Stimulated activated CD4-positive, alpha-beta T cell treated with anti-CD3 and anti-CD28 coated beads, Interleukin-1b, Interleukin-23, amount 100 ng/mL, for 4 hours (primary cell): ENCODE measurements around the gene TMCC1.

ENCODE experiments used
- DNase-seq, 2 donors: peaks; one replicate each; pipeline ENCODE4 v3.0.0-alpha.2; 2020; ENCODE audit warnings: low read depth in 2 of 2

Gene TMCC1

GRCh38 chr3:129623447-129624118 is 269.9 kb downstream of the TMCC1 start:
- no peak for DNase-seq

- no peak for DNase-seq
These were observed 270.6 kb downstream of the TMCC1 start for GRCh38 chr3:129622933-129623332.

DNA sequence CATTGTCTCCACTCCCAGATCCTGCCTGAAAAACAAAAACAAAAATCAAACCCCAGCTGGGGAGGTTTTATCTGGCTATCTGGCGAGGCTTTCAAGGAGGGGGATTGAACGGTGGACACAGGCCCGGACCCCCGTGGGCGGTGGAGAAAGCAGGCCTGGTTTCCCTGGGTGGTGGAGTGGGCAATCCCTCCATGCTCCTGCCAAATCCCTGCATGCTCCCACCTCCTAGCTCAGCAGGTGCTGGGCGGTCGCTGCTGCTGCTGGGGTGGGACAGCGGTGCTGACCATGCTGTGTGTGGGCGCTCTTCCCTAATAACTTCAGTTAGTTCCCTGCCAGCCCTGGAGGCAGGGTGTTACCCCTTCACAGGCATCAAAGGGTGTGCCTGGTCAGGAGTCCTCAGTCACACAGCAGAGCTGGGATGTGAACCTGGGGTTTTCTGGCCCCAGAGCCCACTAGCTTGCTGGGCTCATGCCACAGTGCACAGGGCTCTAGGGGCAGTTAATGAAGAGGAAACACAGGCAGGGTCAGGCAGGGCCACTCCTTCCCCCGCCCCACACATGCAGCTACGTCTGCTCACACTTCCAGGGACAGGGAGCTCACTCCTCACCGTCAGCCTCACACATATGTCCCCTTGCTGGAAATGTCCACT is 271.2 kb downstream of the TMCC1 start:
- DNase-seq: no peak

- no peak for DNase-seq
These were observed 271.8 kb downstream of the TMCC1 start for GRCh38 chr3:129621626-129622225.

- DNase-seq: no peak
These were observed 272.5 kb downstream of the TMCC1 start for GRCh38 chr3:129620828-129621559.

- DNase-seq: no peak
These were observed 273.8 kb downstream of the TMCC1 start for GRCh38 chr3:129619726-129620162.

DNA sequence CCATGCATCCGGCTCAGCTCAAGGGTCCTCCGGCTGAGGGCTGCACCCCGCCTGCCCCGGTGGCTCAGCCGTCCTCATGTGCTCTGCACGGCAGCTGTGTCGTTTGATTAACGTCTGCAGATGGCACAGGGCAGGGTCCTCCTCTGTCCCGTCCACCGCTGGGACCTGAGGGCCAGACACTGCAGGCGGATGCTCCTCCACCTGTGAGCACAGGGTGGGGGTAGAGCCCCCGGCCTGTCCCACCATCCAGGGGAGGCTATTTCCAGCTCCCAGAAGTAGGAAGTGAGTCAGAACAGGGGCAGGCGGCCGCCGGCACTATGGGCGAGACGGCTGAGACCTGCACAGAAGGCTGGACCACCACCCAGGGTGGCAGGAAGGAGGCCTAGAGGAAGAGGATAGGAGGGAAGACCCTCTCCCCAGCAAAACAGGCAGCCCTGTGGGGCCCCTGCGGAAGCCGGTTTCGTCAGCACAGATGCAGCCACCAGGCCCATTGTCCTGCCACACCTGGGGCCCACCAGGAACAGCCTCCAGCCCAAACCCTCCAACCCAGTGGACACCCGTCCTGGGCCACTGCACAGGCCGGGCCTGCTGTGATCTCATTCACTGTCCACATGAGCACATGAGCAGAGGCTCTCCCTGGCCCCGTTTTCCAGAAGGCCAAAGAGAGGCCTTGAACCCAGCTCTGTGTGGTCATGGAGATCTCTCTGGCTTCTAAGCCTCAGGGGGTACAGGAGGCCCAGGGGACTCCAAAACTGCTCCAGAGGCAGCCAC is 274.4 kb downstream of the TMCC1 start:
- no peak for DNase-seq

DNA sequence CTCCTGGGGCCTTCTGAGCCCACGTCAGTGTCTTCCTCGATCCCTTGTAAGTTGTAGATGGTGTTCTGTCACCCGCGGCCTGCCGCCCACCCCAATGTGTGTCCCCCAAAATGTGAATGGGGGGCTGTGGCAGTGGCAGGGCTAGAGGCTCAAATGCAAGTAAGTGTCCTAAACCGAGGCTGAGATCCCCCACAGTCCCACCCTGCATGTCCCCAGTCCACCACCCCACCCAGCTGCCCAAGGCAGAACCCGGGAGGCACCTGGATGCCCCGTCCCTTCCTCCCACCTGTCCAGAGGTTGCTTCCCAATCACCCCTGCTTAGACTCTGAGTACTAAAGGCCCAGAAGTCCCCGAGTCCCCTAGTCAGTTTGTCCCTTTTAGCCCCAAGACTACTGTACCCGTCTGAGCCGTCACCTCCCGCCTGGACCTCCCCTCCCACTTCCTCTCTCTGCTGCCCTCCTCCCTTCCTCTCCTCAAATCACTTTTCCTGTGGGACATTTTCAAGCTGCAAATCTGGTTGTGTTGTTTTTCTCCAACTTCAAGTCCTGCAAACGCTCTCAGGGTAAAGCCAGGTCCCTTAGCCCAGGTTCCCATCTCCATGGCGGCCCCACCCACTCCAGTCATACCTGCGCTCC is 275.2 kb downstream of the TMCC1 start:
- no peak for DNase-seq

GRCh38 chr3:129617381-129618185 is 275.9 kb downstream of the TMCC1 start:
- no peak for DNase-seq

- no peak for DNase-seq
These were observed 276.8 kb downstream of the TMCC1 start for GRCh38 chr3:129616713-129617112.

DNA sequence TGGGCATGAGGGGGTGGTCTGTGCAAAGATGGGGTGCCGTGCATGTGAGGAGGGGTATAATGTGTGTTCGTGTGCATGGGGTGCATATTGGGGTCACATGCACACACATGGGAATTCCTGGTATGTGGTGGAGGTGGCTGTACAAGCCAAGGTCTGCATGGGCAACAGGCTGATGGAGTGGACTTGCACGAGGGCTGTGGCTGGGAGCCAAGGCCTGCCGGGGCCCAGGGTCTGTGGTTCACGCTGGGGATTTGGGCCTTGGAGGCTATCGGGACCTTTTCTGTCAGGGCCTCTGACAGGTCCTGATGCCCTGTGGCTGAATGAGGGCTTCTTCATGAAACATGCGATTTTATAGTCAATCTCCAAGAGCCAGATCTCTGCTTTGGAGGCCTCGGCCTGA is 277.2 kb downstream of the TMCC1 start:
- DNase-seq: no peak

- no peak for DNase-seq
These were observed 277.7 kb downstream of the TMCC1 start for GRCh38 chr3:129615751-129616281.

DNA sequence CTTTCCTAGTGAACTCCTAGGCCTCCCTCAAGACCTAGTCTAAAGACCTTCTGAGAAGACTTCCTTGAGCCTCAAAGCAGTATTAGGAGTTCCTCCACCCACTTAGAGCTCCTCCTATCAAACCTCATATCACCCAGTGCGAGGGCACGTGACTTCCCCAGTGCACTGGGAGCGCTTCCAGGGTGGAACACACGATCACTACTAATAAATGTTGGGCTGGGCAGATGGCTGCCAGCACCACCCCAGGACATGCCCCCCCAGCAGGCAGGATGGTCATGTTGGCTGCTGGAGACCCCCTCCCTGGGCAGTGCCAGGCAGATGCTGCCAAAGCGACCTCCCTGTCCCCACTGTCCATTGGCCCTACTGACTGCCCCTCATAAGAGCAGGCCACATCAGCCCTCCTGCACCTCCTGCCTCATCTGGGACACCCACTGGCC is 278.6 kb downstream of the TMCC1 start:
- DNase-seq: no peak

- no peak for DNase-seq
These were observed 279.1 kb downstream of the TMCC1 start for GRCh38 chr3:129614435-129614834.

- no peak for DNase-seq
These were observed 280.2 kb downstream of the TMCC1 start for GRCh38 chr3:129613367-129613740.

DNA sequence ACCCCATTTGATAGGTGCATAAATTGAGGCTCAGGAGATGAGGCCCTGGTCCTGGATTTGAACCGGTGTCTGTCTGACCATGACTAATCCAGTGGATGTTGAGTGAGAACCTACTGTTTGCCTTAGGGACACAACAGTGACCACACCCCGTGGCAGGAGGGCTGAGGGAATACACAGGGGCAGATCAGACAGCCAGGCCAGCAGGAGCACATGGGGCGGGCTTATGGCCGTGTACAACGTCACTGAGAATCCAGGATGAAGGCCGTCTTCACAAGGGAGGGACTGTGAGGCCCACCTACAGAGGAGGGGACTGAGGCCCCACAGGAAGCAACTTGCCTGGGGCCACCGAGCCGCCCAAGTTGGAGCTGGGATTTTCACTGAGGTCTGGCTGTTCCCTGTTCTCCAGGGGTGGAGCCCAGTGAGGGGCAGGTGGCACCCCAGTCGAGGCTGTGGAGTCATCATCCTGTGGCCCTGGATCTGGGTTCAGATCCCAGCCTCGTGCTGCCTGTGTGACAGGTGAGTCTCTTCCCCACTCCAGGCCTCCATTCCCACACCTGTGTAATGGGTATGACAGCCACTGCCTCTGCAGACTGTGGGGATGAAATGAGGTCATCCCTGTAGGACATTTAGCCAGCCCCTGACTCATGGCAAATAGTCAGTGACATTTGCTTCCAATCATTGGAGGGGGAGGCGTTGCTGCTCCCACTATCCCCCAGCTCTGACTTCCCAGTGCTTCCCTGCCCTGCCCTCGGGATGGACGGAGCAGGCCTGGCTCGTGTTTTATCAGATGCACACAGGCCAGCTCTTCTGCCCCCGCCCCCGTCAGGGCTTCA is 280.8 kb downstream of the TMCC1 start:
- DNase-seq: no peak

DNA sequence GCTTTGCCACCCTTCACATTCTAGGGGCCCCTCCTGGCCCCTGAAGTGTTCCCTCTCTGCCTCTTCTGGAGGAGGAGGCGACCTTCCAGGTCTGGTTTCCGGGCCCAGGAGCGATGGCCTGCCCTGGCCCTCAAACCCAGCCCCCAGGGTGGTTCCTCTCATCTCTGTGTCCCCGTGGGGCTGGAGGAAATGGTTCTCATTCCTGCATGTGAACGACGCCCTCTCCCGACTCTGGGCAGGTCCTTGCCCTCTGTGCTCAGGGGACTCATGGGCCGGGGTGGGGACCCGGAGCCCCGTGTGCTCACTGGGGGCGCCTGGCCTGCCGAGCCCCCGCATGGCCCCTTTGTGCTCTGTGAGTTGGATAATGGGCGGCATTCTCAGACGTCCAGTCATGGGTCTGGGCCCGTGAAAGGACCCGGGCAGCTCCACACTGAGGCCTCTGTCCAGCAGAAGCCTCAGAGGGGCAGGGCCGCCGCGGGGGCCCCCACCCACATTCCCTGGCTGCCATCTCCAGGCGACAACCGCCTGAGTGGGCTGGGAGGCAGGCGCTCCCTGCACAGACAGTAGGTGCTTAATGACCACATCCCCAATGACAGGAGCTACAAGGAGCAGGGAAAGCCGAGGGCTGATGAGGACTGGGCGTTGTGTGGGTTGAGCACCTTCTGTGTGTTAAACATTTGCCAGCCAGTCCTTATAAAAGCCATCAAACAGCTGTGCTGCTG is 281.5 kb downstream of the TMCC1 start:
- DNase-seq: no peak

GRCh38 chr3:129611446-129611800 is 282.1 kb downstream of the TMCC1 start:
- DNase-seq: no peak
